COLO668 (cell line): Measurements from ENCODE around the gene PHF24.
"Not testable (repeated sequence)": the region's sequence is repeated elsewhere in the genome, so short reads cannot be mapped to it uniquely, and the experiment has no call there.

Experiments
- DNase-seq: peaks from one replicate; lab custom pipeline; 2025; ENCODE audit not compliant: unreplicated experiment; lab: John Stamatoyannopoulos, UW

Gene PHF24

DNA sequence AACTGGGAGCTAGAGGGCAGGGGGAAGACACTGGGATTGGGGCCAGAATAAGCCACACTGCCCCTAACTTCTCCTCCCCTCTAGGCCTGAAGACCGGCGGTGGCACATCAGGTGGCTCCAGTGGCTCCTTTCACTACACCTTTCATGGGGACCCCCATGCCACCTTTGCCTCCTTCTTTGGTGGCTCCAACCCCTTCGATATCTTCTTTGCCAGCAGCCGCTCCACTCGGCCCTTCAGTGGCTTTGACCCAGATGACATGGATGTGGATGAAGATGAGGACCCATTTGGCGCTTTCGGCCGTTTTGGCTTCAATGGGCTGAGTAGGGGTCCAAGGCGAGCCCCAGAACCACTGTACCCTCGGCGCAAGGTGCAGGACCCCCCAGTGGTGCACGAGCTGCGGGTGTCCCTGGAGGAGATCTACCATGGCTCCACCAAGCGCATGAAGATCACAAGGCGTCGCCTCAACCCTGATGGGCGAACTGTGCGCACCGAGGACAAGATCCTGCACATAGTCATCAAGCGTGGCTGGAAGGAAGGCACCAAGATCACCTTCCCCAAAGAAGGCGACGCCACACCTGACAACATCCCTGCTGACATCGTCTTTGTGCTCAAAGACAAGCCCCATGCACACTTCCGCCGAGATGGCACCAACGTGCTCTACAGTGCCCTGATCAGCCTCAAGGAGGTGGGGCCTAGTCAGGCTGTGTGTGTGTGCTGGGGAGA lies 38.3 kb downstream of the PHF24 start:
- DNase-seq: no peak

DNA sequence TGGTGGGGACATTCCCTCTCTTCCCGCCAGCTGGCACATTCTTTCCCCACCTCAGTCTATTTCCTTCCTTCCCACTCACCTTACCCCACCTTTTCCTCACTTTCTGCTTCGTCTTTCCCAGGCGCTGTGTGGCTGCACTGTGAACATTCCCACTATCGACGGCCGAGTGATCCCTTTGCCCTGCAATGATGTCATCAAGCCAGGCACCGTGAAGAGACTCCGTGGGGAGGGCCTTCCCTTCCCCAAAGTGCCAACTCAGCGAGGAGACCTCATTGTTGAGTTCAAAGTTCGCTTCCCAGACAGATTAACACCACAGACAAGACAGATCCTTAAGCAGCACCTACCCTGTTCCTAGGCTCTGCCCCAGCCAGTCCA lies 38.8 kb downstream of the PHF24 start:
- no peak for DNase-seq

GRCh38 chr9:34997379-34997781 lies 39.3 kb downstream of the PHF24 start:
- no peak for DNase-seq

- no peak for DNase-seq
Measured at GRCh38 chr9:34998266-34998665, 40.2 kb downstream of the PHF24 start.

DNA sequence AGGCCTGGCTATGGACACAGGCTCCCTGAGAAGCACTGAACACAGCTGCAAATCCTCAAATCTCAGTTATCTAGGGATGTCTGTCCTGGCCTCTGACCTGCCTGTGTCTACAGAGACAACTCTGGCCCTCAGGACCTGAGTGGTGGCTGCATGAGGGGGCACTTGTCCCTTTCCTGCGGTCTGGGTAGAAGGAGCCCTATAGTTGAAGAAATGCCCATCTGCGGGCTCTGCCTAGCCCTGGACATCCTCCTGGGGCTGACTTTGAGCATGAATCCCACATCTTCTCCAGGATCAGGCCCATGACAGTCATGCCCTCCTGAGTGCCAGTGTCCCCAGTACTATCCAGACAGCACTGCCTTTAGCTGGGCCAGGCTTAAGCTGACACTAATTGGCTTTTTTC lies 41.5 kb downstream of the PHF24 start:
- DNase-seq: no peak

DNA sequence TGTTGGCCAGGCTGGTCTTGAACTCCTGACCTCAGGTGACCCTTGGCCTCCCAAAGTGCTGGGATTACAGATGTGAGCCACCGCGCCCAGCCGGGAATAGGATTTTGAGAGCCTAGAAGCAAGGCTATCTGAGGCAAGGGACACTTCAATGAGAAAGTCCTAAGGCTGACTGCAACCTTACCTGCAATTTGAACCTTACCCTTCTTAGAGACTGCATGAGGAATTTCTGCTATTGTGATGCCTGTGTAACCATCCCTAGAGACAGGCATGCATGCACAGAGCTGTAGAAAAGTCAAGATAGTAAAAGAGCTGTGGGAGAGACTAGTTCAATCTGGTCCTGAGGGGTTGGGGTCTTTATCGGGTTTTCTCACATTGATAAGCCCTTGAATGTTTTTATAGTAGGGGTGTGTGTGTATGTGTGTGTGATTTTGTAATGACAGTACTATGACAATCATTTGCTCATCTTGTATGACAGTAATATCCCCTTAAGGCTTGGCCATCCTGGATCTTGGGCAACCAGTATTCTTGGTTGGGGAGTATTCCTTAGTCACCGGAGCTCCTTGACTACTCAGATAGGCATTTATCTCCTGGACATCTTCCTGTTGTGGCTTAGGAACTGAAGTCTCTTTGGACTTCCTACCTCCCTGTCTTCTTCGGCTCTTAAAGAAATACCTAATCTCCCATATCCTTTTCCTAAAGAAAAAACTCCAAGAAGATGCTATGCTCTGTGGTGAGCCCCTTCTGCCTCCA lies 42.6 kb downstream of the PHF24 start:
- no peak for DNase-seq

- DNase-seq: no peak
Measured at GRCh38 chr9:35001285-35001677, 43.2 kb downstream of the PHF24 start.

GRCh38 chr9:35001803-35002502 lies 43.9 kb downstream of the PHF24 start:
- no peak for DNase-seq

- no peak for DNase-seq
Measured at GRCh38 chr9:35002623-35003022, 44.5 kb downstream of the PHF24 start.

GRCh38 chr9:35004299-35004698 lies 46.2 kb downstream of the PHF24 start:
- not testable (repeated sequence) for DNase-seq

- DNase-seq: no peak
Measured at GRCh38 chr9:35010351-35010958, 52.4 kb downstream of the PHF24 start.

- no peak for DNase-seq
Measured at GRCh38 chr9:35014517-35014916, 56.4 kb downstream of the PHF24 start.

- DNase-seq: not testable (repeated sequence)
Measured at GRCh38 chr9:35023443-35023842, 65.4 kb downstream of the PHF24 start.

GRCh38 chr9:35026671-35027070 lies 68.6 kb downstream of the PHF24 start:
- no peak for DNase-seq

GRCh38 chr9:35027374-35027773 lies 69.3 kb downstream of the PHF24 start:
- DNase-seq: no peak

- DNase-seq: no peak
Measured at GRCh38 chr9:35027860-35028259, 69.8 kb downstream of the PHF24 start.

GRCh38 chr9:35028341-35028740 lies 70.3 kb downstream of the PHF24 start:
- DNase-seq: no peak

- no peak for DNase-seq
Measured at GRCh38 chr9:35029241-35029640, 71.2 kb downstream of the PHF24 start.

DNA sequence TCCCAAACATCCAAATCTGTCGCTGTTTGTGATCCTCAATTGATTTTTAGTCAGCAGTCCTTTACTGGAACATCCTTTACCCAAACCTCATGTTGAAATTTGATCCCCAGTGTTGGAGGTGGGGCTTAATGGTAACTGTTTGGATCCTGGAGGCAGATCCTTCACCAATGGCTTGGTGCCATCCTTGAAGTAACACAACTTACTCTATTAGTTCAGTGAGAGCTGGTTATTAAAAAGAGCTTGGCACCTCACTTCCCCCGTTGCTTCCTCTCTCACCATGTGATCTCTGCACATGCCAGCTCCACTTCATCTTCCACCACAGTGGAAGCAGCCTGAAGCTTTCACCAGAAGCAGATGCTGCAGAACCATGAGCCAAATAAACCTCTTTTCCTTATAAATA lies 71.8 kb downstream of the PHF24 start:
- no peak for DNase-seq
